GM21825 (cell line): ENCODE measurements around the gene MPPED1.

Source experiments
- ATAC-seq: cut with Tn5 transposase; IDR thresholded peaks from one replicate; pipeline ENCODE4 v1.9.1; 2021; ENCODE audit warnings: mild to moderate bottlenecking, moderate library complexity; ENCODE audit not compliant: unreplicated experiment

The MPPED1 gene

DNA sequence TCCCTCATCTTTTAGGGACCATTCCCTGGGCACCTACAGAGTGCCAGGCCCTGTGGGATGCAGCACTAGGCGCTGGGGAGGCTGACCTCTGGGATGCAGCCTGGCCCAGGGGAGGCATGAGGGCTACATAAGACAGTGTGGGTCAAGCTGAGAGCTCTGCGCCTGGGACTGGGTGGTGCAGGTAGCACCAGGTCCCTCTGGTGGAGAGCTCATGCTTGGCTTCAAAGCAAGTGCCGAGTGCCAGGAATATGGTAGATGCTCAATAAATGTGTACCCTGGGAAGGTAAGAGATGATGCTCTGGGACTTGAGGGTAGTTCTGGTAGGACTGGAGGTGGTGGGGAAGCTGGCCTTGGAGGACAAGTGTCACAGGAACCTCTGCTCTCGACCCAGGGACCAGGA is 2.0 kb upstream of the MPPED1 start:
- no peak for ATAC-seq

GRCh38 chr22:43411040-43411868 is 560 bp upstream of the MPPED1 start:
- no peak for ATAC-seq

GRCh38 chr22:43412808-43413795 is 1.3 kb downstream of the MPPED1 start:
- no peak for ATAC-seq

DNA sequence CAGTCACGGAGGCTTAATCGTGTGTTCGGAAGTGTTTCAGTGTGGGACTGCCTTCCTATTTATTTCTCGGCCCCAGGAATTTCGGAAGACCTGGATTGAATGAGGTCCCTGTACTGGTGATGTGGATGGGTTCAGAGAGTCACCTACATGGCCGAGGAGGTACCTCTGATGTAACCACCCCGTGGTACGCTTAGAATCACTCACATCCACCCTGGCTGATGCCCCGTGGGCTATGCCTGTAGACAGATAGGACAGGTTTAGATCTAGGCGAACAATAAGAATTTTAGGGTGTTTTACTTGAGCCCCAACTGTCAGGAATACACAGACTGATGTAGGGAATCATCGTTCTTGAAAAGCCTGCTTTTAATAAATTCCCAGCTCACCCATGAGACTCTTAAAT is 2.0 kb downstream of the MPPED1 start:
- ATAC-seq = no peak

DNA sequence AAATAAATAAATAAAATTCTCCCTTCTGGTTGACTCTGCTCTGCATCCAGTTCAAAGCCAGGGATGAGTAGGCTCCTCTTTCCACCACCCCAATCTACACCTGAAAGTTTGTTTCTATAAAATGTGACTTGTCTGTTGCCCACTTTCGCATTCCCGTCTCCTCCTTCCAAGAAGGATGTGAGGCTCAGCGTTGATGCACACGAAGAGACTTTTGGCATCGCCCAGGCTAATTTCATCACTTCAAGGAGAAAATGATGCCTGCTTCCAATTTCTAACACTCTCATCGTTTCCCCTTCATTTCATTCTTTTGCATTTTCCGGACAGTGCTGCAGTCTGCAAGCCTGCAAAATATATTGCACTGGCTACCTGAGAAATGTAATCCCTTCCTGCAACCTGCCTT is 3.9 kb downstream of the MPPED1 start:
- no peak for ATAC-seq

DNA sequence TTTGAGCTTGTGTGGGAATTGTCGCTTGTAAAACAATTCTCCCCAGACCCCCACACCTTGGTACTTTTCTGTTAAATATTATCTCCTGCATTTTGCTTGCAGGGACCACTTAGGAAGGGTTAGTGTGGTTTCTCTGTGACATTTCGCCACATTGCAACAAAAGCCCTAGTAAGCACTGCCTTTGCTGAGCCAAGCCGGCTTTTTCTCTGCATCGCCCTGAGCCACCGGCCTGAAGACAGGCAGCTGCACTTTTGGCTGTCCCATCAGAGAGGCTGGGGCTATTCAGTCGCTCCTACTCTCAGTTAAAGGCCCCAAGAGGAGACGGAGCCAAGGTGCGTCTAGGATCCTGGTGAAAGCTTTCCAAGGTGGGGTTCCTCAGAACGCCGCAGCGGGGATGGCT is 5.7 kb downstream of the MPPED1 start:
- ATAC-seq = no peak

DNA sequence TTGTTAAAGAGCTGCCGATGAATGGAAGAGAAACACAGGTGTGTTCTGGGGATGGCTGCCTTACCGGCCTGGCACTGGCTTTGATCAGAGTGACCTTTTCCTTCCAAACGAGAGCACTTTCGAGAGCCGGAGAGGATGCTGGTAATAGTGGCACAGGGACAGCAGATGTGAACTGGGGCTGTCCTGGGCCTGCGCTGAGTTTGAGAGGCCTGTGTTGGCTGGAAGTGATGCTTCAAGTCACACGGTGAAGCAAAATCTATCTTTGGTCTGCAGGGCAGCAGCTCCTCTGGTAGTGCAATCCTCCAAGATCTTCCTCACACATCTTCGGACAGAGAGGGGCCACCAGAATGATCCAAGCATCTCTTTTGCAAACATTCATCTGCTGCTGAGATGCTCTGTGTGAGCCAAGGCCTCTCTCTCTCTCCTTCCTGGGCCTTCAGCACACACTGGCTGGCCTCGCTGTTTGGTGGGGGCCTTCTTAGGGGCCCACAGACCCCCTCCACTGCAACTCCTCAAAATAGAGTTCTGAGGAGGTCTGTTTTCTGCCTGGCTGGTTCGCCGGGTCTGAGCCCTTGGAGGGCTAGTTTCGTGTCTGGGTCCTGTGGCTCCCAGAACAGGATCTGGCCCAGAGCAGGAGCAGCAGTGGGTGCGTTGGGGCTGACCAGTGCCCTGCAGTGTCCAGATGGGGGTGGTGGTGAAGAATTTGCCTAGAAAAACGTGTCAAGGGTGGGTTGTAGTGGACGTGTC is 6.4 kb downstream of the MPPED1 start:
- ATAC-seq = no peak

DNA sequence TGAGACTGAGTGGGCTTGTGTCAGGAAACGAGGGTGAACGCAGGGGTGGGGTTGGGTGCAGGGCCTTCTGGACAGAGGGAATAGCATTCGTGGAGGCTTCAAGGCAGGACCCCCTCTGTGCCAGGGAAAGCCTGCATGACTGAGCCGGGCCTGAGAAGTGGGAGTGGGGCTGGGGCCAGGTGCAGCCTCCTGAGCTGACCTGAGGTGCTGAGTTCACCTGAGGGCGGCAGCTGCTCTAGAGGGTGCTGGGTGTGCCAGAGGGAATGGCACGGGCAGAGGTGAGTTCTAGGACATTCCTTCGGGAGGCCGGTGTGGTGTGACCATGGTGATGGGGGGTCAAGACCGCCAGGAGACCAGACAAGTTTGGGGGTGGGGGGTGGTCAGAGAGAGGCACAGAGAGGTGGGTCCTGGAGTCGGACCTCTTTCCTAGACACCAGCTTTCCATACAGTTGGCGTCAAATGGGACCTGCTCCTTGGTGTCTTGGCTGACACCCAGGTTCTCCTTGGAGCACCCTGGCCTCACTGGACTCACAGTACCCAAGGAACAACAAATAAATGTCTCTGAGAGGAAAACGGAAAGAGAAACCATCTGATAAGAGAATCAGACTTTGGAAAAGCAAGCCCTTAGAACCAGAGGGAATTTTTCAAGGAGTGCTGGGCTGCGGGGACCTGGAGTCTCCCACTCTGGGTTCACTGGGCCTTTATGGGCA is 7.7 kb downstream of the MPPED1 start:
- no peak for ATAC-seq

DNA sequence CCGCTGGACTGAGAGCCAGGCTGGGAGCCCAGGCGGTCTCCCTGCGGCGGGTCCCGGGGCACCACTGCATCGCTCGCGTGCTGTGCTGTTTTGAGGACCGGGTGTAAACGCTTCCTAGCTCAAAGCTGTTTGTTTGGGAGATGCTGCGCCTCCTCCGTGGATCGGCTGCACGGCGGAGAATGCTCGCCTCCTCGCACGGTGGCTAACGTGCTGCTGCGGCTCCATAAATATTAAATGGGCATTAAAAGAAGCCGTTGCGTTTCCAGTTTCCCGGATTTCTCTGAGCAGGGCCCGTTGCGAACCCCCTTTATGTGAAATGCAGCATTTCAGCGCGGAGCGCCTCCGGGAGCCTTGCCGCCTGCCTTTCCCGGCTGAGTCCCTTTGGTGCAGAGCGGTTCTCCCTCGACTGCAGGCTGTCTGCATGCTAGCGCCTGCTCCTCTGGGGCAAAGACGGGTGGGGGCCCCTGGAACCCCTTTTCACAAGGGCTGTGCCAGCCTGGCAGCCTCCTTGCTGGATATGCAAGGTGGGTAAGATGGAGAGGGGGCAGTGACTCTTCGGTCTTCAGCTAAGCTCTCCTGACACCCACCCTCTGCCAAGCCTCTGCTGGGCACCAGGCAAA is 9.3 kb downstream of the MPPED1 start:
- no peak for ATAC-seq

- ATAC-seq = no peak
Observed at GRCh38 chr22:43421914-43422615, 10.3 kb downstream of the MPPED1 start.

GRCh38 chr22:43423046-43423445 is 11.2 kb downstream of the MPPED1 start:
- no peak for ATAC-seq

DNA sequence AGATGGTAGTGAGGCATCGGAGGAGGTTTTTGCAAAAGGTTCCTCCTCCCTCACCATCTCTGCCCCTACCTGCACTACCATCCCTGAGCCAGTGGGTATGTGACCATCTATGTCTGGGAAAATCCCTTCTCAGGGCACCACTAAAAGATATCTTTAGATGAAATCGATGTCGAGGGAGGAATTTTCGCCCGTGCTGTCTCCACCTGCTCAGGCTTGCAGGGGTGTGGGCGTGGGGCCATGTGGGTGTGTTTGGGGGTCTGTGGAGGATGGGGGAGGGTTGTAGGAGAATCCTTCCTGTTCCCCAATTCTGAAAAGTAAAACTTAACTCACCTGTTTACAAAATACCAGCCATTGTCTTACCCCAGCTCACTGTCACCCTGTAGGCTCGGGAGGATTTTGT is 12.4 kb downstream of the MPPED1 start:
- ATAC-seq = no peak

DNA sequence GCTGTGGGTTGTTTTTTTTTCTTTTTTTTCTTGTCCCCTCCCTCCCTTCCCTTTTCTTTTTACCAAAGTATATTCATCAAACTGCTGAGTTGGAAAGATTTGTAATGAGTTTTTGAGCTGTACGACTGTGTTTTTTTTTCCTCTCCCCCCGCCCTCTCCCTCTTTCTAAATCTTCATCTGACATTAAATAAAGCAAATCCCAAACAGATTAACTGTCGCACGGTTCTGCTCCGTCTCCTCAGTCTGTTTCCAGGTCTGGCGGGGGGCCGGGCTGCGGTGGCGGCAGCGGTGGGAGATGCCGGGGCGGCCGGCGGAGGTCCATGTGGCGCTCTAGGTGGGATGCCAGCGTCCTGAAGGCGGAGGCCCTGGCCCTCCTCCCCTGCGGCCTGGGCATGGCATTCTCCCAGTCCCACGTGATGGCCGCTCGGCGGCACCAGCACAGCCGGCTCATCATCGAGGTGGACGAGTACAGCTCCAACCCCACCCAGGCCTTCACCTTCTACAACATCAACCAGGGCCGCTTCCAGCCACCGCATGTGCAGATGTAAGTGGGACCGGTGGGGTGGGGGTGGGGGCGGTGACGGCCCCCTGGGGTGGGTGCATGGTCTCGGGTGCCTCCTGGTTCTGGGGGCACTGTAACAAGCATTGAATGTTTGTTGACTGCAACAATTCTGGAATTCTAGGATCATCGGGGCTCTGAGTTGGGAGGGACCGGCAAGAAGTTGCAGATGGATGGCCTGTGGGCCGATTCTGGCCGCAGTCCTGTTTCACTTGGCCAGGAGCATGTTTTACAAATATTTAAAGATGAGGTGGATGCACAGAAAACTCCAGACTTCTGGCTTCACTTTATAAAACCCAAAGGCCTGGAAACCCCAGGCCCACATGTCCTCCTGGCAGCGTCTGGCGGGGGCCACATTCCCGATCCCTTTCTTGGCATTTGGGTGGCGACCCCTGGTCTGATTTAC is 13.1 kb downstream of the MPPED1 start:
- ATAC-seq = no peak

- ATAC-seq = no peak
Observed at GRCh38 chr22:43425976-43426785, 14.4 kb downstream of the MPPED1 start.

DNA sequence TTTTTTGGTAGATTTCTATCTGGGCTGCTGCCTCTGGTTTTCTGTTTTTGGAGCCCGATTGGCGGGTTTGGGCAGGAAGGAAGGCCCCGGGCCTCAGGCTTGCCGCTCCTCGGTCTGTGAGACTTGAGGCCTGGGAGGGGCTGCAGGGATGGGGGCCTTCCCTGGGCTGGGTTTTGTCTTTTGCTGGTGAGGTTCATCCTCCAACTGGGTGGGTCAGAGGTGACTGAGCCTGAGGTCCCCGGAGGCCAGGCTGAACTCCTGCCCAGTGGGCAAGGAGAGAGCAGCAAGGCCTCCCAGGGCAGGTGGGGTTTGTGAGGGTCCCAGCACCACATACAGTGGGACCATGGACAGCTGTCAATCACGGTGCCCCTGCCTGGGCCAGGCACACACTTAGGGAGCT is 15.0 kb downstream of the MPPED1 start:
- no peak for ATAC-seq

DNA sequence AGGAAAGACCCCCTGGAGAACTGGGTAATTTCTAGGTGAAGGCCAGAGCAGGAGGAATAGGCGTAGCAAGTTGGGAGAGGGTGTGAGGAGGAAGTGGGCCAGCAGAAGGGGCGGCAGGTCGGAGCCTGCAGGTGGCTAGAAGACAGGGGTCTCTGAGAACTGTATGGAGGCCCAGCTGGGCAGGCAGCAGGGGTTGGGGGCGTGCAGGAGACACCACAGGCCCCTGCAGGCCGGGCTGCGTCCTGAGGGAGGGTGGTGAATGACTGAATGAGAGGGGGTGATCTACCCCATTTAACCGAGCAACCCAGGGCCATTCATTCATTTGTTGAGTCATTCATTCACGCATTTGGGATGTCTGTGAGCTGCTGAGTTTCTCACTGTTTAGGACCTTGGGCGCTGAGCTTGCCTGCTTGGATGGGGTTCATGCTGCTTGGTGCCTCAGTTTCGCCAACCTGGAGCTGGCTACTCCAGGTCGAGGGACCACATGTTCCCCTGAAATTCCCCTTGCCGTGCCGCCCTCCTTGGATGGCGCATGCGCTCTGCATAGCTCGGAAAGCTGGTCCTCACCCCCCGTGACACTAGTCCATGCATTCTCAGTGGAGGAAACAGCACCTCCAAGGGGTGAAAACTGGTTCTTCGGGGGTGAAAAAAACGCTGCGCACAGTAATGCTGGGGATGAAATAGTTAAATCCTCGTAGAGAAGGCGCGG is 15.6 kb downstream of the MPPED1 start:
- ATAC-seq = no peak

DNA sequence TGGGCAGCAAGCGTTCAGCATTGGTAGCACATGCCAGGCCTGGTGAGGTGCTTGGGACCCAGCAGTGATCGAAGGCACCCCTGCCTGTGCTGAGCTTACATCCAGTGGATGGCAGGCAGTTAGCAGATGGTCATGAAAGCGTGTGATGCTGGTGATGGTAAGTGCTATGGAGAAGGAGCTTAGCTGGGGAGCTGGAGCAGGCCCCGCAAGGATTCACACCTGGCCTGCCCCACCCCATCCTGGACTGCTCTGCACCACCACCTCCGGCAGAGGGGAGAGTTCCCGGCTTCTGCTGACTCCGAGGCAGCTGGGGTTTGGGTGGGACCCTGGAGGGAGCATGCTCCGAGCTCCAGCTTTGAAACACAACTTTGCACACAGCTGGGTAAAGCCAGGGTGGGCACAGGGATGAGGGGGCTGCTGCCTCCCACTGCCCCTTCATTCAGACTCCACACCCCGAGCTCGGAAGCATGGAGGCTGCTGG is 16.2 kb downstream of the MPPED1 start:
- ATAC-seq = no peak
